Stimulated activated CD4-positive, alpha-beta T cell treated with anti-CD3 and anti-CD28 coated beads, TNF-alpha, amount 100 ng/mL, for 4 hours (primary cell): ENCODE measurements around the gene NLRP3.
"Not testable (repeated sequence)": the region's sequence is repeated elsewhere in the genome, so short reads cannot be mapped to it uniquely, and the experiment has no call there.

Experiments used
- DNase-seq, 3 experiments: peaks; one replicate each; pipeline ENCODE4 v3.0.0-alpha.2; 2020; ENCODE audit warnings: low read depth in 3 of 3

Gene NLRP3

DNA sequence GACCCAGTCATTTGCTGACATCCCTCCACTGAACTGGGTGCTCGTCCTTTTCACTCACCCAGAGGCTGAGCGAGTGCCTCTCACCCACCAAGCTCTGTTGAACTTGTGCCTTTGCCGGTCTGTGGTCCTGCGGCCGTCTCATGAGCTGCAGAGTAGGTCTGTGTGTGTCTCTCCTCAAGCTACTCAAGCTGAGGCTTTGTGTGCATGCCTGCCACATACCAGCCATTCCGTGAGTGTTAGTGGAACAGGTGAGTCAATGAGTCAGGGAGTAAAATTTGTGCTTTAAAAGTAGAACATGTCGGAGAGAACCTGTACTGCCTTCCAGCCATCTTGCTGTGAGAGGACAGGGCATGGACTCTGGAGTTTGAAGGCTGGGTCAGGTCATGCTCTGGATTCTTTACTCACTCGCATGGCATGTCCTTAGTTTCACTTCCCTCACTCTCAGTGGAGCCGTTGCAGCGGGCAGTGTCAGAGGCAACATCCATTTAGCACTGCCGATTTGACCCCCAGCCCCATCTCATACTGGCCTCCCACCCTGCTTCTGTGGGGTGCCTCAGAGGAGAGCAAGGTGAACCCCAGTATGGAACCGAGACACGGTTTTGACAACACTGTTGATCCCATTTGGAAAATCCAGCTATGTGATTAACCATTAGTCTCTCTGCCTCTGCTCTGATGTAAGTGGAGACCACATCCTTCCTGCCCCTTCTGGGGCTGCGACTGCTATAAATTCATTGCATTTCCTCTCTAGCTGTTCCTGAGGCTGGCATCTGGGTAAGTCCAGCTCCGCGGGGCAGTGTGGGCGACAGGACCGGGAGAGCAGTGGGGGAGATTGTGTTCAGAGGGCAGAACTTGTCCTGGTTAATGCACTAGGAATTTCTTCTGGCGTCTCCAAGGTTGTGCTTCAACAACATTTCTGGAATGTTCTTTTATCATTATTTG is at the start of gene NLRP3:
Gene NLRP3, plus strand, starts transcription at position 751 of the 939 bp plus-strand sequence. CDS start 2,628 bp downstream, outside the sequence.
- peak in 1 of 3 experiments; percentile 17 for DNase-seq

GRCh38 chr1:247366345-247366744 is 49.6 kb upstream of the NLRP3 start:
- not testable (repeated sequence) for DNase-seq

GRCh38 chr1:247366926-247367645 is 48.9 kb upstream of the NLRP3 start:
- DNase-seq = no peak

GRCh38 chr1:247367786-247368422 is 48.1 kb upstream of the NLRP3 start:
- DNase-seq = no peak

DNA sequence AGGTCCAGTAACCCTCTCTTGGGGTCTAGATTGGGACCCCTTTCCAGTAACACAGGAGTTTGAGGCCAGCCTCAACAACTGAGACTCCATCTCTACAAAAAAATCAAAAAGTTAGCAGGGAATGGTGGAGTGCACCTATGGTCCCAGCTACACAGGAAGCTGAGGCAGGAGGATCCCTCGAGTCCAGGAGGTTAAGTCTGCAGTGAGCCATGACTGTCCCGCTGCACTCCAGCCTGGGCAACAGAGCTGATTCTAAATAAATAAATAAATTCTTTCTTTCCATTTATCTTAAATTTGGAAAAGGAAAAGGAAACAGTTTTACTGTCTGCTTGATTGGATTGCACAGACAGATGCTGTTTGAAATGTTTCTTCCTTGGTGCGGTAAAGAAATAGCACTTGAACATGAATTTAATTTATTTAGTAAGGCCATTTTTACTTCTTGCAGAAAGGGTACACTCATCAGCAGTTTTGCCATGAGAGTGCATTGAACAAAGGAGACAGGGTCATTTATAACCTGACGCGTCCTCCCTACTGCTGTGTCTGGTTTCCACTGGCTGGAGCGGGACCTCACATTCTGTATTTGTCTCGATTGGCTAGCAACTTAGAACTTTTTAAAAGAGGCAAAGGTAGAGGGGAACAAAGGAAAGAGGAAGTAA is 47.4 kb upstream of the NLRP3 start:
- no peak for DNase-seq

- DNase-seq = no peak
Observed at GRCh38 chr1:247370786-247371732, 44.9 kb upstream of the NLRP3 start.

- no peak for DNase-seq
Observed at GRCh38 chr1:247371801-247372259, 44.1 kb upstream of the NLRP3 start.

DNA sequence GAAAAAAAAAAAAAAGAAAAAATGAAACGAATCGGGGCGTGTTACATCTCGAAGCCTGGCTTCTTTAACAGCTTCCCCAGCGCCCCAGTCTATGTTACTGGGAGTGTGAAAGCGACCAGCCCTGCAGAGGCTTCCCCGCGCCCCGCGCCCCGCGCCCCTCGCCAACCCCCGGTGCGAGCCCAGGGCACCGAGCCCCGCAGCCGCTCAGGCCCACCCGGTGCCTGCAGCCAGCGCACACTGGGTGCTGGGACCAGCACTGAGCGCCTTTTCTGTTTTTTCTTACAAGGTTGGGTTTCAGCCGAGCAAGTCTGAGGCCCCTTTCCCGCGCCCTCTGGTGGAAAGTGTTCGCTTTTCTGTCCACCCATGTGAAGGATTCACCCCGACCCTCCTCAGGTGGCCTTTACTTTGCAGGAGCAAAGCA is 42.2 kb upstream of the NLRP3 start:
- peak; percentile 25 to 40 (median 26) for DNase-seq

- DNase-seq = not testable (repeated sequence)
Observed at GRCh38 chr1:247374651-247375334, 41.2 kb upstream of the NLRP3 start.

DNA sequence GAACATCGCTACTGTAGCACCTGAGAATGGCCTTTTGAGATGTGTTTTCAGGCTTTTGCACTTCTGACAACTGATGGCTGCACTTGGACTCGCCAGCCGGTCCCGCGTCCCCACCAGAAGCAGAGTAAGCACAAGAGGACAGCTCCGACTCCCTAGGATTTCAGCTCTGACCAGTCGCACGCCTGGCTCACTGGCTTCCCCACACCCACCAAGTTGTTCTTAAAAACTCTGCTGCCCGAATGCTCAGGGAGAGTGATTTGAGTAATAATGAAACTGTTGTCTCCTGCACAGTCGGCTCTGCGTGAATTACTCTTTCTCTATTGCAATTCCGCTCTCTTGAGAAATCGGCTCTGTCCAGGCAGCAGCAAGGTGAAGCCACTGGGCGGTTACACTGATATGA is 40.2 kb upstream of the NLRP3 start:
- DNase-seq = no peak

DNA sequence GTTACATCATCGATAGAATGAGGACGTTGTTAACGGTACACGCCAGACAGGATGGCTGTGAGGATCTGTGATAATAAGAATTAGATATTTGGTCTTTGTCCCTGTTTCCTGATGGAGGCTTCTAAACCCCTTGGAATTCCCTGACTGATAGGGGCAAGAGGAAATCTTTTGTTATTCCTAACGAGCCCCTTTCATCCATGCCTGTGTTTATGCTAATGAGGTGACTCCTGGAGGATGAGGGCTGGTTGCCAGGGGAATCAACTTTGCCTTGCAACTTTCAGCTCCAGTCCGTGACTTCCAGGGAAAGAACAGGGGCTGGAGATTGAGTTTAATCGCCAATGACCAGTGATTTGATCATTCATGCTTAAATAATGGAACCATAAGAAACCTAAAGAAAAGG is 39.3 kb upstream of the NLRP3 start:
- no peak for DNase-seq

DNA sequence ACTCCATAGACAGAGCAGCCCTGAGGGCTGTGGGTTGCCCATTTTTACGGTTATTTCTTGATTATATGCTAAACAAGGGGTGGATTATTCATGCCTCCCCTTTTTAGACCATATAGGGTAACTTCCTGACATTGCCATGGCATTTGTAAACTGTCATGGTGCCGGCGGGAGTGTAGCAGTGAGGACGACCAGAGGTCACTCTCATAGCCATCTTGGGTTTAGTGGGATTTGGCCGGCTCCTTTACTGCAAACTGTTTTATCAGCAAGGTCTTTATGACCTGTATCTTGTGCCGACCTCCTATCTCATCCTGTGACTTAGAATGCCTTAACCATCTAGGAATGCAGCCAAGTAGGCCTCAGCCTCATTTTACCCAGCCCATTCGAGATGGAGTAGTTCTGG is 38.3 kb upstream of the NLRP3 start:
- not testable (repeated sequence) for DNase-seq

- no peak for DNase-seq
Observed at GRCh38 chr1:247378334-247379073, 37.5 kb upstream of the NLRP3 start.

DNA sequence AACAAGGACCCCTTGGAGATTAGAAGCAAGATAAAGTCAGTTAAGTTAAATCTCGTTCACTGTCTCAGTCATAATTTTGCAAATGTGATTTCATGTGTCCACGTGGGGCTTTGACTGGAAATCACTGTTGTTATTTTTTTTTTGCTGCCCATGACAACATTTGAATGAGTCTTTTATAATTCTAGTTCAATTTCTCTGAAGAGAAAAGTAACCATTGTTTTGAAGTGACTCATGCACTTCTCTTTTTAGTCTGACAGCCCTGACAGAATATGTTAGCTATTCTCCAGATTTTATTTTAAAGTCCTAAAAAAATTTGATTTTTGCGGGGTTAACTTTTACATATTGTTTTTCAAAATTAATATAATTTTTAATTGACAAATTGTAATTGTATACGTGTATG is 30.7 kb upstream of the NLRP3 start:
- DNase-seq = no peak

GRCh38 chr1:247386217-247386616 is 29.8 kb upstream of the NLRP3 start:
- DNase-seq = no peak

- no peak for DNase-seq
Observed at GRCh38 chr1:247386687-247387086, 29.3 kb upstream of the NLRP3 start.

DNA sequence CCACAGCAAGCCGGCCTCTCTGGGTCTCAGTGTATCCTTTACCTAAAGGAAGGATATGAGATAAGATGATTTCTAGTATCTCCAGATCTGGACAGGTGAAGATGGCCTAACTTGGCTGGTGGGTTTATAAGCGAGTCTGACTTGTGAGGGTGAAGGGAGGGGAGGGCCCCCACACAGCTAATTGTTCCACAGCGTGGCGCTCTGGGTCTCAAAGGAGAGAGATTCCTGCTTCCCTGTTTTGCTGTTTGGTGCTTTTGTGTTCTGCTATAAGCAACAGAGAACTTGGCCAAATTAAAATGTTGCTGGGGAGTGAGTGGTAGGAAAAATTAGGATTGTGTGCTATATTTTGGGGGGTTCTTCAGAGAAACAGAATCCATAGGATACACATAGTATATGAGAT is 28.9 kb upstream of the NLRP3 start:
- no peak for DNase-seq

DNA sequence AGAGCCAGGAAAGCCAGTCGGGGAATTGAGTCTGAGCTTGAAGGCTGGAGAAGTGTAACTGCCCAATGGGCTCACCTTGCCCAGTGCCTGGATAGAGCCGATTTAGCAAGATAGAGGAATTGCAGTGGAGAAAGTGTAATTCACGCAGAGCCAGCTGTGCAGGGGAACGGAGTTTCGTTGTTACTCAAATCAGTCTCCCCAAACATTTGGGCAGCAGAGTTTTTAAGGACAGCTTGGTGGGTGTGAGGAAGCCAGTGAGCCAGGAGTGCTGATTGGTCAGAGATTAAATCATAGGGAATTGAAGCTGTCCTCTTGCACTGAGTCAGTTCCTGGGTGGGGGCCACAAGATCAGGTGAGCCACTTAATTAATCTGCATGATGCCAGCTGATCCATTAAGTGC is 28.4 kb upstream of the NLRP3 start:
- no peak for DNase-seq

DNA sequence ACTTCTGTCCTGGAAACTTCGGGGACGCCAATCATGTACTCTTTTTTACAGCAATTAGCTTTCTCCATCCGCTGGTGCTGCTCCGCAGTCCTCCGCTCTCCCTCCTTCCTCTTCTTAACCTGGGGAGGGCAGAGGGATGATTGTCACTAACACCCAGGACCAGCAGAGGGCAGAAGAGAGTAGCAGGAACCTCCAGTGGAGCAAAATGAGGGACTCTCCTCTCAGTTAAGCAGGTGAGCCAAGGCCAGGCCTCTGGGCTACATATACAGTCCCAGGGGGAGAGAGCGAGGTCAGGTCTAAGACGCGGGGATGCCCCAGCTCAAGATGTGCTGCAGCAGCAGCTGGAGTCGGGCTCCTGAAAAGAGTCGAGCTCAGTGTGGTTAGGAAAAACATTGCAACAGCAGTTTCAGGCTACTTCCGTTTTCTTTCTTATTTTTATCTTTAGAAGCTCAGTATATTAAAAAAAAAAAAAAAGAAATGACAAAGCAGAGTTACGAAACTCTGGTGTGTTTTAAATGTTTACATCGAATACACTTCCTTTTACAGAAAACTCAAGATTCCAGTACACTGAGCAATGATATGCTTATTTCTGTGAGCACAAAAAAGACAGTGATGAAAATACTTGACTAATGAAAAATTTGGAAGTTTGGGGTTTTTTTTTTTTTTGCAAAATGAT is 25.7 kb upstream of the NLRP3 start:
- DNase-seq = peak; percentile 55 to 77 (median 66)
